Activated CD4-positive, alpha-beta T cell treated with anti-CD3 and anti-CD28 coated beads, Interleukin-2, amount 10 ng/mL, durations not matched to agents 24 days and 14 days (primary cell): ENCODE results near the gene CEBPE. TPM values are rescaled to one million over a fixed set of nuclear protein-coding genes. Genes with fewer than 3 reads are reported as not detected.

Experiments used
- total RNA-seq: library from RNA; stranded (reverse); gene quantifications from 2 replicates; pipeline ENCODE4 v1.2.3, GENCODE V29; 2022

The CEBPE gene
- total RNA-seq, 1 donor from 2014 or later, result 0.35 TPM

Other genes with a start within 250 kb of the CEBPE start
- gene LRP10, start 247.5 kb downstream of the CEBPE start, total RNA-seq, result 34.2 and 35.2 TPM in 2 replicates
- 0.28 and 0.33 TPM in 2 replicates for gene REM2, start 236.0 kb downstream of the CEBPE start, total RNA-seq
- gene RBM23, start 200.1 kb downstream of the CEBPE start, total RNA-seq, result 82.7 and 90.2 TPM in 2 replicates
- gene PRMT5, start 189.9 kb downstream of the CEBPE start, total RNA-seq, result 198 and 200 TPM in 2 replicates
- 59.4 and 63.1 TPM in 2 replicates for gene HAUS4, start 162.2 kb downstream of the CEBPE start, total RNA-seq
- 2.4 and 2.7 TPM in 2 replicates for gene AJUBA, start 136.7 kb downstream of the CEBPE start, total RNA-seq
- gene C14orf93, start 109.1 kb downstream of the CEBPE start, total RNA-seq, result 6.7 and 8.2 TPM in 2 replicates
- gene PSMB5, start 84.4 kb downstream of the CEBPE start, total RNA-seq, result 150 TPM in 2 replicates
- gene PSMB11, start 77.0 kb downstream of the CEBPE start, total RNA-seq, result not detected in 2 replicates
- gene CDH24, start 61.7 kb downstream of the CEBPE start, total RNA-seq, result 1.6 and 1.7 TPM in 2 replicates
- 221 and 224 TPM in 2 replicates for gene ACIN1, start 24.1 kb downstream of the CEBPE start, total RNA-seq
- gene C14orf119, start 23.8 kb downstream of the CEBPE start, total RNA-seq, result 50.9 and 54.3 TPM in 2 replicates
- not detected in 2 replicates for gene CIROP, start 14.3 kb downstream of the CEBPE start, total RNA-seq
- not detected in 2 replicates for gene SLC7A8, start 64.4 kb upstream of the CEBPE start, total RNA-seq
- gene RNF212B, start 118.7 kb upstream of the CEBPE start, total RNA-seq, result not detected in 2 replicates
- 12.9 and 13.5 TPM in 2 replicates for gene HOMEZ, start 166.9 kb upstream of the CEBPE start, total RNA-seq
- 21.3 and 23.3 TPM in 2 replicates for gene PPP1R3E, start 183.6 kb upstream of the CEBPE start, total RNA-seq
- 5.6 and 5.7 TPM in 2 replicates for gene BCL2L2, start 187.6 kb upstream of the CEBPE start, total RNA-seq
- 277 and 278 TPM in 2 replicates for gene PABPN1, start 202.2 kb upstream of the CEBPE start, total RNA-seq
- gene SLC22A17, start 233.6 kb upstream of the CEBPE start, total RNA-seq, result 2.0 and 2.3 TPM in 2 replicates
- gene EFS, start 245.9 kb upstream of the CEBPE start, total RNA-seq, result not detected in 2 replicates